CD4-positive, alpha-beta T cell treated with Interferon alpha-2 for 1 hour (primary cell): ENCODE results near the gene DLST.

Experiments used
- DNase-seq, 2 donors: peaks; one replicate each; pipeline ENCODE4 v3.0.0-alpha.2; 2020 to 2022

Gene DLST

GRCh38 chr14:74942608-74943007 is 60.9 kb downstream of the DLST start:
- DNase-seq, result no peak

DNA sequence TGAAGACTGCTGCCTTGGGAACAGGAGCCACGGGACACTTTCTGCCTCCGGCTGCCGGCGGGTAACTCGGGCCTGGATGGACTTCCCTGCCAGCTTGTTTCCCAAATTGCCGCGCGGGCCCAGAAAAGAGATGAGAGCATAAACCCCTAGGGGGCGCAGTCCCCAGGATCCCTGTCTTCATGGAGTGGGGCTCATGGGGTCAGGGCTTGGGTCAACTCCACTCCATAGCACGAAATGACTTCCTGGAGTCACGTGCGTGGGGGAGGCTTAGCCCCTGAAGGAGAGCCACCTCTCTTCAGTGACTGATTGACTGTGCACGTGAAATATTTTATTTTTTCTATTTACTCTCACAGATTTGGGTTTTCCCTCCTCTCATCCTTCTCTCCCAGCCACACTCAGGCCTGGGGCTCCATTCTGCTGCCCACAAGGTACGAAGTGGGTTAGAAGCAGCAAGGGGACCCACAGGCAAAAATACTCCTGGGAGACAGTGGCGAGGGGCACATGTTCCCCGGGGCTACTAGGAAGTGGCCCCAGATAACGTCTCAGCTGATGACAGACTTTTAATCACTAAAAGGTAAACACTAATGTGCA is 63.6 kb downstream of the DLST start:
- DNase-seq, result peak in 1 of 2 donors; percentile 20

DNA sequence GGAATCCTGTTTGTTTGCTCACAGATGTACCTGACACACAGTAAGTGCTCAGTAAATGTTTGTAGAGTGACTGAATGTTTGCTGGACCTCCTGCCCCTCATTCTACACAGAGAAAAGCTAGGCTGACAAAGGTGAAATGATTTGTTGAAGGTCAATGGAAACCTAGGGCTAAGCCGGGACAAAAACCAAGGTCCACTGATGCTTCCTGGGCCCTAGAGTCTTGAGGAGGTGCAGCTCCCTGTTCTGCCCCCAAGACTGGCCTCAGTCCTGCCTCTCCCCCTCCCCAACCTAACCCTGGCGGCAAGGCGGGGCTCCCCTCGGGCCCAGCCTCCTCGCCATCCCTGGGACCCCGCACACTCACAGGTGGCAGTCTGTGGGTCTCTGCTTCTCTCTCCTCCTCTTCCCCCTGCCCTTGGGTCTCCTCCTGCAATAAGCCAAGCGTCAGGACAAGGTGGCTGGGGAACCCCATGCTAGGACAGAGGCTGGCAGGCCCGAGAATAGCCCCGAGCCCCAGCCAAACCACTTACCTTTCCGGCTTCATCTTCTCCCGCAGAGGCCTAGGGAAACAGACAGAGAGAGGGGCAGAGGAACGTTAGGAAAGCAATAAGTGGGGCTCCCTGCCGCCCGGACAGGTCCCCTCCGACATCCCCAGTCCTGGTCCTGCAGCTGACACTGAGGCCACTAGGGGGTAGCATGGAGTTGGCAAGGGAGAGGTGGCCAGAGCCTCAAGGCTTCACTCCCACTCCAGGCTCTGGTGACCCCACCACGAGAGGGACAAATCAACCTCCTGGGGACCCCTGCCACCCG is 64.3 kb downstream of the DLST start:
- DNase-seq, result peak; percentile 69 to 80

DNA sequence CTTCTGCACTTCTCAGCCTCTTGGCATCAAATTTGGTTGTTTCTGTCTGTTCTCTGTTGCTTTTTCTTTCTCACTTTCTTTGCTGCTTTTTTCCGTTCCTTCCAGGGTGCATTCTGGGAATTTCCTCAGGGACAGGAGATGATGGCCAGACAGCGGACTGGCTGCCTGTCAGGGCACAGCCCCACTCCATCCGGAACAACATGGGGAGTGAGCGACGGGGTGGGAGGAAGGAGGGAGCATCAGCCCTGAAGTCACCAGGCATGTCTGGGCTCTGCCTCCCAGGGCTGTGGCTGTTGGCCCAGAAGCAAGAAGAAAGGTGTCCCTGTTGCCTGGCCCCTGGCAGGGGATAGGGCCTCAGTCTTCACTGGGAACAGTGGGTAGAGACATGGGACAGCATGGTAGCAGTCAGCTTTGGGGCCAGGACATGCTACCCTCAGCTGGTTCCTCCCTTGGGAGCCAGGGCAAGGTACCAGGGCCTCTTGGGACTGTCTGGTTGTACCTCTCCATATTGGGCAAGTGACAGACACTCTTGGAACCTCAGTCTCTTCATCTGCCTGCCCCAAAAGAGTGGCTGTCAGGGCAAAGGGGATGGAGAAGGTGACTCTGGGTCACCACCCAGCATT is 65.1 kb downstream of the DLST start:
- DNase-seq, result no peak

GRCh38 chr14:74947353-74948227 is 65.9 kb downstream of the DLST start:
- no peak for DNase-seq

GRCh38 chr14:74948228-74949175 is 66.8 kb downstream of the DLST start:
- DNase-seq, result no peak

DNA sequence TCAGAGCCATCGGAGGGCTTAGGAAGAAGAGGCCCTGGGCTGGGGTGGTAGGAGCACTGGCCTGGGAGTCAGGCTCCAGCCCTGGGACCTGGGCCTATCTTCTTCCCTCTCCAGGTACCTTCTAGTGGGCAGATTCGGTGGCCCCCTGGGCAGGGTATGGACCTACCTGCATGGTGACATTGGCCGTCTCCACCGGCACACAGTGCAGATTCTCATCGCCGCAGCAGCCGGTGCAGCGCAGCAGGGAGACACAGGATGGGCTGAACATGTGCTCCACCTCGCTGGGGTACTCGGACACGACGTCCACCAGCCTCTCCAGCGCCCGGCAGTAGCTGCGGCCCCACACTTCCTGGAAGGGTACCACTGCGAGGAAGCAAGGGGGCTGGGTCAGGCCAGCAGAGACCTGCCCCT is 67.5 kb downstream of the DLST start:
- no peak for DNase-seq

DNA sequence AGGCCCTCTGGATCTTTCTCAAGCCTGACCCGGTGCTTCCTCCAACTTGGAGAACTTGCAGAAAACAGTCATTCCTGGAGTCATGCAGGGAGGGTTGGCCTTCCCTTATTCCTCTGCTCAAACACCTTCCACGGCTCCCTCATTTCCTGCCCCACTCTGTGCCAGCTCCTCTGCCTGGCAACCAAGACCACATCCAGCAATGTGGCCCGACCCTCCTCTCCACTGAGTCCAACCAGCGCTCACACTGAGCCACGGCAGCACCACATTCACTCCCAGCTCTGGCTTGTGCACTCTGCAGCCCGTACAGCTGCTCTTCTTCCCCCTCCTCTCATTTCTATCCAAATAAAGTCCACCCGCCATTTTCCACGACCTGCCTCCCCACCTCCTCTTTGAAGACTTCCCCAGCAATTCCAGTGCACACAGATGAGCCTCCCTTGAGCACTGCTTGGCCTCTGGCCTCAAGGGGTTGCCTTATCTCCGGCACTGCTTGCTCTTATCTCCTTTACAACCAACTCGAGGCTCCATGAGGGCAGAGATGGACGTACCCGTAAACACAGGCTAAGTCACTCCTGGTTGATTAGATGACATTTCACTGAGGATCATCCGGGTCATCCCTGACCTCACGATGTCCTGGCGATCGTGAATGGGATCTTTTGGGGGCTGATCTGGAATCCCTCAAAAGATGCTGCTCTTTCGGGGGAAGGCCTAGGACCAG is 68.3 kb downstream of the DLST start:
- no peak for DNase-seq

- DNase-seq, result no peak
Observed at GRCh38 chr14:74950795-74951442, 69.2 kb downstream of the DLST start.

GRCh38 chr14:74951443-74952179 is 69.9 kb downstream of the DLST start:
- DNase-seq, result no peak

- DNase-seq, result no peak
Observed at GRCh38 chr14:74952180-74952665, 70.5 kb downstream of the DLST start.

DNA sequence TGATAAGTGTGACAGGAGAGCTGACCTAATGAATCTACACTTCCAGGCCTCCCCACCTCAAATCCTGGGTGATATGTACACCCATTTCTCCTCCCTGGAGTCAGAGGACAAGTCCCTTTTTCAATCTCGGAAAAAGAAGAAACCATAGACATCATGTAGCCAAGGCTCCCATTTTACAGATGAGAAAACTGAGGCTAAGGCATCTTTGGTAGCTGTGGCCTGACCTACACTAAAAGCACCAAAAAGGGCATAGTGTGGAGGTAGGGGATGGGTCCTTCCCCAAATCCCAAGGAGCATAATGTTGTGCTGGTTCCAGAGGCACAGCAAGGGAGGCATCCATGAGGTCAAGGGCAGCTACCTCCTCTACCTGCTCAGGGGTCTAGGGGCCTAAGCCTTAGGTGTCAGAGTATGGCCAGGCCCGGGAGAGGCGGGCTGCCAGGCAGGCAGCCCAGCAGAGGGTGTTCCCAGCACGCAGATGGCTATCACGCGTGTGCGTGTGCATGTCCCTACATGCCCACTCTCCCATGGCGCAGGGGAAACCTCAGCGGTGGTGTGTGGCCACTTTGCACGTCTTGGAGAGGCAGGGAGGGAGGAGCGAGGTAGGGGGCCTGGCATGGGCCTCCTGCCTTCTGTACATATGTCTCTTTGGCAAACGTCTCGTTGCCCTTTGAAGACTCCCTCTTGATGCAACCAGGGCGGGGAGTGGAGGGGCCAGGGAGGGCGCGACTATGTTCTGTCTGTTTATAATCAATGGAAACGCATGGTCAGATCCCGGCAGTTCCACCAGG is 71.2 kb downstream of the DLST start:
- no peak for DNase-seq
